ENCODE measurements around the gene H2BK1.

Gene H2BK1

GRCh38 chr7:151172273-151173141 lies 37.8 kb downstream of the H2BK1 start:
- peak; percentile 100 for TF ChIP-seq CTCF (IDR thresholded peaks at IDR 0.05; ENCODE audit: insufficient read depth, low read length, missing control alignments)
- DNase-seq (ENCODE audit: low read depth, low spot score) = no peak
- ChIA-PET CTCF (interaction anchor here (0.6 to 1.3 kb wide), 32 partner anchors 8 to 274 kb away, joined by 3 to 29 read pairs (median 4); partner anchors contain the start of gene ASB10), POLR2A (no interaction called here)
- H3K4me3 ChIP-seq (ENCODE audit: low read depth, low read length) = no peak overlapping the region

GRCh38 chr7:151168787-151169162 lies 41.5 kb downstream of the H2BK1 start:
- no peak for TF ChIP-seq CTCF (IDR thresholded peaks at IDR 0.05; ENCODE audit: insufficient read depth, low read length, missing control alignments)
- no peak for DNase-seq (ENCODE audit: low read depth, low spot score)
- H3K4me3 ChIP-seq (ENCODE audit: low read depth, low read length) = no peak overlapping the region
- POLR2A ChIA-PET = interaction anchor here (0.6 kb wide), 1 partner anchor 83 kb away, joined by 3 read pairs; no protein-coding TSS in a partner anchor
- CTCF ChIA-PET = interaction anchor here (1.0 to 6.5 kb wide), 12 partner anchors 9 to 270 kb away, joined by 3 to 41 read pairs (median 7); no protein-coding TSS in a partner anchor

GRCh38 chr7:151168003-151168786 lies 42.1 kb downstream of the H2BK1 start:
- peak; percentile 51 for TF ChIP-seq CTCF (IDR thresholded peaks at IDR 0.05; ENCODE audit: insufficient read depth, low read length, missing control alignments)
- POLR2A ChIA-PET = no interaction called here
- CTCF ChIA-PET = interaction anchor here (0.6 to 6.5 kb wide), 11 partner anchors 9 to 204 kb away, joined by 3 to 41 read pairs (median 4); no protein-coding TSS in a partner anchor
- no peak for DNase-seq (ENCODE audit: low read depth, low spot score)
- no peak overlapping the region for H3K4me3 ChIP-seq (ENCODE audit: low read depth, low read length)

GRCh38 chr7:151167197-151167961 lies 42.9 kb downstream of the H2BK1 start, which contains the start of gene GBX1:
TSS of gene GBX1 (minus strand) at chr7:151167694. CDS start at chr7:151167548, 146 bp downstream.
- no peak within 1 kb of the TSS; the same call in 1 of the 2 replicates for H3K4me3 ChIP-seq (ENCODE audit: low read depth, low read length)
- DNase-seq (ENCODE audit: low read depth, low spot score) = no peak
- CTCF ChIA-PET = interaction anchor here (0.6 to 6.5 kb wide), 11 partner anchors 8 to 203 kb away, joined by 3 to 41 read pairs (median 4); no protein-coding TSS in a partner anchor
- POLR2A ChIA-PET = no interaction called here
- TF ChIP-seq CTCF (IDR thresholded peaks at IDR 0.05; ENCODE audit: insufficient read depth, low read length, missing control alignments) = no peak

- POLR2A ChIA-PET = interaction anchor here (0.6 kb wide), 1 partner anchor 68 kb away, joined by 3 read pairs; no protein-coding TSS in a partner anchor
- H3K4me3 ChIP-seq (ENCODE audit: low read depth, low read length) = no peak overlapping the region; the same call in 1 of the 2 replicates
- TF ChIP-seq CTCF (IDR thresholded peaks at IDR 0.05; ENCODE audit: insufficient read depth, low read length, missing control alignments) = no peak
- no peak for DNase-seq (ENCODE audit: low read depth, low spot score)
- CTCF ChIA-PET = interaction anchor here (1.0 to 6.5 kb wide), 9 partner anchors 8 to 268 kb away, joined by 3 to 41 read pairs (median 8); no protein-coding TSS in a partner anchor
These were observed 43.6 kb downstream of the H2BK1 start for GRCh38 chr7:151166629-151167196.

All from AG04449 (cell line).